GM19455 (cell line): ENCODE data around the gene THSD4.
"Not testable (repeated sequence)": the region's sequence is repeated elsewhere in the genome, so short reads cannot be mapped to it uniquely, and the experiment has no call there.

ENCODE experiments used
- ATAC-seq: cut with Tn5 transposase; IDR thresholded peaks from one replicate; pipeline ENCODE4 v1.9.1; 2021; ENCODE audit not compliant: unreplicated experiment

The THSD4 gene

GRCh38 chr15:71252044-71252739, 136.9 kb downstream of the THSD4 start:
- ATAC-seq = no peak

GRCh38 chr15:71252740-71253047, 137.4 kb downstream of the THSD4 start:
- ATAC-seq = no peak

- no peak for ATAC-seq
These were observed 139.2 kb downstream of the THSD4 start for GRCh38 chr15:71254491-71254890.

GRCh38 chr15:71256934-71257664, 141.8 kb downstream of the THSD4 start:
- ATAC-seq = no peak

GRCh38 chr15:71259866-71260265, 144.6 kb downstream of the THSD4 start:
- ATAC-seq = no peak

- ATAC-seq = no peak
These were observed 146.1 kb downstream of the THSD4 start for GRCh38 chr15:71261418-71261817.

GRCh38 chr15:71261909-71262308, 146.6 kb downstream of the THSD4 start:
- no peak for ATAC-seq

- ATAC-seq = no peak
These were observed 147.3 kb downstream of the THSD4 start for GRCh38 chr15:71262599-71262998.

GRCh38 chr15:71265606-71266005, 150.3 kb downstream of the THSD4 start:
- ATAC-seq = not testable (repeated sequence)

- no peak for ATAC-seq
These were observed 156.1 kb downstream of the THSD4 start for GRCh38 chr15:71271327-71271726.

GRCh38 chr15:71272932-71273331, 157.7 kb downstream of the THSD4 start:
- no peak for ATAC-seq

- ATAC-seq = no peak
These were observed 158.6 kb downstream of the THSD4 start for GRCh38 chr15:71273731-71274447.

- no peak for ATAC-seq
These were observed 159.2 kb downstream of the THSD4 start for GRCh38 chr15:71274448-71274798.

GRCh38 chr15:71275098-71275497, 159.8 kb downstream of the THSD4 start:
- ATAC-seq = no peak

- no peak for ATAC-seq
These were observed 160.5 kb downstream of the THSD4 start for GRCh38 chr15:71275566-71276335.

GRCh38 chr15:71276336-71276665, 161.0 kb downstream of the THSD4 start:
- ATAC-seq = no peak

GRCh38 chr15:71278989-71279756, 163.9 kb downstream of the THSD4 start:
- ATAC-seq = no peak

- no peak for ATAC-seq
These were observed 164.5 kb downstream of the THSD4 start for GRCh38 chr15:71279757-71280141.

GRCh38 chr15:71280206-71280605, 164.9 kb downstream of the THSD4 start:
- no peak for ATAC-seq

- ATAC-seq = no peak
These were observed 166.0 kb downstream of the THSD4 start for GRCh38 chr15:71281256-71281655.

- ATAC-seq = no peak
These were observed 166.8 kb downstream of the THSD4 start for GRCh38 chr15:71282076-71282475.
